Prostate gland (tissue), 2 donors: ENCODE data around the gene PANK1. TPM values are rescaled to one million over a fixed set of nuclear protein-coding genes. Genes with fewer than 3 reads are reported as not detected.

Experiments used
- DNase-seq: peaks from one replicate; pipeline ENCODE4 v3.0.0-alpha.2; 2019; ENCODE audit warnings: low spot score
- H3K27ac ChIP-seq, 2 donors: fragments of 200-600 bp; sonication (generic); 2 replicates each; pipeline ENCODE4 v1.5.1; 2017 to 2019
- H3K27me3 ChIP-seq: fragments of 200-600 bp; sonication (generic); replicated peaks from 2 replicates; pipeline ENCODE4 v1.5.1; 2019; ENCODE audit not compliant: insufficient read depth
- H3K36me3 ChIP-seq, 2 donors: fragments of 200-600 bp; sonication (generic); 1 replicate in 1 of 2; 2 replicates in 1 of 2; pipeline versions ENCODE4 v1.5.1 to v1.8.1; 2017 to 2019
- H3K4me1 ChIP-seq: fragments of 200-600 bp; sonication (generic); replicated peaks from 2 replicates; pipeline ENCODE4 v1.5.1; 2019
- H3K4me3 ChIP-seq, 2 donors: fragments of 200-600 bp; sonication (generic); 2 replicates each; pipeline ENCODE4 v1.5.1; 2017 to 2019
- H3K9me3 ChIP-seq: fragments of 200-600 bp; sonication (generic); 2 replicates; pipeline ENCODE4 v1.5.1; 2017
- POLR2A ChIP-seq: fragments of 450-650 bp; IDR thresholded peaks from one replicate; pipeline ENCODE4 v1.6.1; 2016; ENCODE audit warnings: antibody characterized with exemption, mild to moderate bottlenecking
- POLR2AphosphoS5 ChIP-seq: sonication (generic); formaldehyde crosslinking; IDR thresholded peaks from one replicate; pipeline ENCODE4 v1.6.1; 2017; ENCODE audit warnings: antibody characterized with exemption
- WGBS: methylation state at CpG from one replicate; pipeline ENCODE4 v1.1.5; 2018; 5-methylcytosine and 5-hydroxymethylcytosine counted together
- intact Hi-C: fragments of 100-400 bp; cut with DNase I; formaldehyde crosslinking; loops from one replicate; pipeline ENCODE4 v1.14.2; 2022
- total RNA-seq, 2 donors: library from RNA; depleted of rRNA; stranded (reverse); fragments of >200 nt; gene quantifications; one replicate each; pipeline ENCODE4 v1.1.0, GENCODE V29; 2016
- TF ChIP-seq, protein P1 (sequence below), 4 experiments: fragments of 200-600 bp in 2 of 4; fragments of 450-650 bp in 2 of 4; sonication (generic) in 2 of 4; IDR thresholded peaks; 1 replicate in 3 of 4; 2 replicates in 1 of 4; pipeline ENCODE4 v1.5.1; 2016 to 2019; ENCODE audit warnings: antibody characterized with exemption in 4 of 4, mild to moderate bottlenecking in 2 of 4, moderate library complexity in 2 of 4

PANK1 gene
- total RNA-seq, 2 donors from 2014 or later, result 3.1 to 16.0 TPM

DNA sequence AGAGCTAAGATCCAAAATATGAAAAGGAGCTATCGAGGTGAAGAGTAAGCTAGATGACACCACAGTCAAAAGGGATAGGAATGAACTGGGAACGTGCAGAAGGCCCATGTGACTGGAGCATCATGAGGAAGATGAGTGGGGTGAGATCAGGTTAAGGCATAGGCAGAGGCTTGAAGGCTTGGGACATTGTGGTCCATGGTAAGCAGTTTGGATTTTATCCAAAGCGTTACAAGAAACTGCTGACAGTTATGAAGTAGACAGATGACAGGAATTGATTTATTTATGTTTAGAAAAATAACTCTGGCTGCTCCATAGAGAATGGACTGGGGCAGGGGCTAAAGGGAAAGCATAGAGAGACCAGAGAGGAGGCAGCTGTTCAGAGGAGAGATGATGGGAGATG, 18.1 kb upstream of the PANK1 start:
- intact Hi-C loops, result no loop called here
- H3K4me1 ChIP-seq, result no peaks in the 10 kb centered on the region
- no peak overlapping the region for H3K4me3 ChIP-seq
- no peak for DNase-seq
- no peaks in the 10 kb centered on the region for H3K9me3 ChIP-seq
- H3K27me3 ChIP-seq, result no peaks in the 10 kb centered on the region
- WGBS, result 80% methylated on average over 3 of the region's 3 CpGs
- H3K27ac ChIP-seq, result no peak overlapping the region
- TF ChIP-seq POLR2AphosphoS5 (no peak), POLR2A (no peak)
- TF ChIP-seq, protein P1, sequence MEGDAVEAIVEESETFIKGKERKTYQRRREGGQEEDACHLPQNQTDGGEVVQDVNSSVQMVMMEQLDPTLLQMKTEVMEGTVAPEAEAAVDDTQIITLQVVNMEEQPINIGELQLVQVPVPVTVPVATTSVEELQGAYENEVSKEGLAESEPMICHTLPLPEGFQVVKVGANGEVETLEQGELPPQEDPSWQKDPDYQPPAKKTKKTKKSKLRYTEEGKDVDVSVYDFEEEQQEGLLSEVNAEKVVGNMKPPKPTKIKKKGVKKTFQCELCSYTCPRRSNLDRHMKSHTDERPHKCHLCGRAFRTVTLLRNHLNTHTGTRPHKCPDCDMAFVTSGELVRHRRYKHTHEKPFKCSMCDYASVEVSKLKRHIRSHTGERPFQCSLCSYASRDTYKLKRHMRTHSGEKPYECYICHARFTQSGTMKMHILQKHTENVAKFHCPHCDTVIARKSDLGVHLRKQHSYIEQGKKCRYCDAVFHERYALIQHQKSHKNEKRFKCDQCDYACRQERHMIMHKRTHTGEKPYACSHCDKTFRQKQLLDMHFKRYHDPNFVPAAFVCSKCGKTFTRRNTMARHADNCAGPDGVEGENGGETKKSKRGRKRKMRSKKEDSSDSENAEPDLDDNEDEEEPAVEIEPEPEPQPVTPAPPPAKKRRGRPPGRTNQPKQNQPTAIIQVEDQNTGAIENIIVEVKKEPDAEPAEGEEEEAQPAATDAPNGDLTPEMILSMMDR (IDR thresholded peaks at IDR 0.05), result no peak
- no peaks in the 10 kb centered on the region for H3K36me3 ChIP-seq

DNA sequence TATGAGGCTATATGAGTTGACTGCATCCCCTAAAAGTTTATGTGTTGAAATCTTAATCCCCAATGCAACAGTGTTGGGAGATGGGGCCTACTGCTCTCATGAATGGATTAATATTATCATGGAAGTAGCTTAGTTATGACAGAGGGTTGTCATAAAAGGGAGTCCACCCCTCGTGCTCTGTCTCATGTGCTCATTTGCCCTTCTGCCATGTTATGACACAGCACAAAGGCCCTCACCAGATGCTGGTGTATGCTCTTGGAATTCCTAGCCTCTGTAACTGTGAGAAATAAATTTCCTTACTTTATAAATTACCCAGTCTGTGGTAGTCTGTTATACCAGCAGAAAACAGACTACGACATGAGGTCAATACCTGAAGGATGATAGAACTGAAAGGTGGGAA, 17.6 kb upstream of the PANK1 start:
- Histone ChIP-seq H3K36me3 (no peaks in the 10 kb centered on the region), H3K27me3 (no peaks in the 10 kb centered on the region), H3K9me3 (no peaks in the 10 kb centered on the region), H3K27ac (no peak overlapping the region), H3K4me3 (no peak overlapping the region), H3K4me1 (no peaks in the 10 kb centered on the region)
- 89% methylated on average over 2 of the region's 2 CpGs for WGBS
- no peak for DNase-seq
- intact Hi-C loops, result no loop called here
- no peak for TF ChIP-seq POLR2A

DNA sequence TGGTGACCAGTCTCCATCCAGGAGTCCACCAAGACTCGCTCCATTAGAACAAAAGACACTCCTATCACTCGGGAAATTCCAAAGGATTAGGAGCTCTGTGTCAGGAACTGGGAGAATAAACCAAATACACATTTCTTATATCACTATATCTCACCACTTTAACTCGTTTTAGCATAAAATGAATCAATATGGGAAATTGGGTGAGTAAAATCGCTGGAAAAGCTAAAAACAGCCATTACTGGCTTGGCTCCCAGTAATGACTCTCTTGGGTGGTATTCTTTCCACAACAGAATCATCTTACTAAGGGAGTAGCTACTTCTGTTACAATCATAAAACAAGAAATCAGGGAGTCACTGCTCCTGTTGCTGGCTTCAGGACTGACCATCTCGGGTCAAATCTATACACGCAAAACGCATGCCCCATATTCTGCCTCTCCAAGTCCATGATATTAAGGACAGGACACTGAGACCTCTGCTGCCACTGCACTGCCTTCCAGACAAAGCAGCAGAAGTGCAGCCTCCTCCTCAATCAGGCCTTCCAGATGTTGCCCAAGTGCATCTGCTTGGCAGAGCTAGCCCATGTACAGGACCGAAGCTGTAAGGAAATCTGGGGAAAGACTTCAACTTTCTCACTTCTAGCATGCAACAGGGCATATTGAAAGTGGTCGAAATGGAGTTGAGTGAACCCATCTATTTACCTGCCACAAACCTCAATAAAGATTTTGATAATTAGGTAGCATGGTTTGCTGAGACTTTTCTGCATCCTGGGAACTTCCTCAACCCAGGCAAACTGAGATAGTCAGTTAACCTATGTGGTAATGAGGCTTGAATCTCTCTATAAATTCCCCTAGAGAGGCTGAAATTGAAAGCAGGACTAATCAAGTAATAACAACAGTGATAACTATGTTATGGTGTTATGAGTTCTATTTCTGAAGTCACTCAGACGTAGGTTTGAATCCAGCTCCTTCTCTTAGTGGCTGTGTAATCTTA, 14.4 kb upstream of the PANK1 start:
- no peak for TF ChIP-seq POLR2A
- TF ChIP-seq, protein P1 (IDR thresholded peaks at IDR 0.05), result no peak
- TF ChIP-seq POLR2AphosphoS5, result no peak
- intact Hi-C loops, result no loop called here
- no peaks in the 10 kb centered on the region for H3K4me1 ChIP-seq
- H3K27me3 ChIP-seq, result no peaks in the 10 kb centered on the region
- no peak for DNase-seq
- H3K4me3 ChIP-seq, result no peak overlapping the region
- no peak overlapping the region for H3K27ac ChIP-seq
- WGBS, result 79% methylated on average over 10 of the region's 10 CpGs
- no peaks in the 10 kb centered on the region for H3K36me3 ChIP-seq
- H3K9me3 ChIP-seq, result no peaks in the 10 kb centered on the region

DNA sequence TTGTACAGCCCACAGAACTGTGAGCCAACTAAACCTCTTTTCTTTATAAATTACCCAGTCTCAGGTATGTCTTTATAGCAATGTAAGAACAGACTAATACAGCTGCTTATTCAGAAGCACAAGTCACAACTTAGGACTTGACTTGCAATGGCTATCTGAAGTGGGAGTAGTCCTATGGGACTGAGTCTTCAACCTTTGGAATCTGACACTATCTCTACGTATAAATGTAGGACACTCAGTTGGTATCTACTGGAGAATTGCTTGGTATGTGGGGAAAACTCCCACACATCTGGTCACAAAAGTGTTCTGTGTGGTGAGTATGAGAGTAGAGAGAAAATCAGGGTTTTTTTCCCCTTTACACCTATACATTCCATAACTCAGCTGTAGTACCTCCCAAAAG, 12.3 kb upstream of the PANK1 start:
- no peak for DNase-seq
- WGBS, result 85% methylated on average over 1 of the region's 1 CpG
- Histone ChIP-seq H3K36me3 (no peaks in the 10 kb centered on the region), H3K4me1 (no peaks in the 10 kb centered on the region), H3K27ac (no peak overlapping the region), H3K4me3 (no peak overlapping the region), H3K27me3 (no peaks in the 10 kb centered on the region), H3K9me3 (no peaks in the 10 kb centered on the region)
- intact Hi-C loops, result no loop called here
- TF ChIP-seq POLR2AphosphoS5, result no peak
- no peak for TF ChIP-seq POLR2A

DNA sequence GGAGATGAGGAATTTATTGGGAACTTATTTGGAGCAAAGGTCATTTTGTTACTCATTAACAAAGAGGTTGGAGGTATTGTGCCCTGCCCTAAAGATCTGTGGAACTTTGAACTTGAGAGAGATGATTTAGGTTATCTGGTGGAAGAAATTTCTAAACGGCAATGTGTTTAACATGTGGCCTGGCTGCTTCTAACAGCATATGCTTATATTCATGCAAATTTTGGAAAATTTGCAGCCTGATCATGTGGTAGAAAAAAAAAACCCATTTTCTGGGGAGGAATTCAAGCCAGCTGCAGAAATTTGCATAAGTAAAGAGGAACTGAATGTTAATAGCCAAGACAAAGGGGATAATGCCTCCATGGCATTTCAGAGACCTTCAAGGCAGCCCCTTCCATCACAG, 10.7 kb upstream of the PANK1 start:
- H3K4me1 ChIP-seq, result no peaks in the 10 kb centered on the region
- no peaks in the 10 kb centered on the region for H3K36me3 ChIP-seq
- intact Hi-C loops, result no loop called here
- H3K9me3 ChIP-seq, result no peaks in the 10 kb centered on the region
- H3K27me3 ChIP-seq, result no peaks in the 10 kb centered on the region
- WGBS, result 90% methylated on average over 1 of the region's 1 CpG
- no peak overlapping the region for H3K27ac ChIP-seq
- H3K4me3 ChIP-seq, result no peak overlapping the region
- TF ChIP-seq, protein P1 (IDR thresholded peaks at IDR 0.05), result no peak
- no peak for TF ChIP-seq POLR2A
- no peak for TF ChIP-seq POLR2AphosphoS5
- no peak for DNase-seq
